ENCODE data around the gene CALML4.
"Not testable (repeated sequence)": the region's sequence is repeated elsewhere in the genome, so short reads cannot be mapped to it uniquely, and the experiment has no call there.

The CALML4 gene

GRCh38 chr15:68190048-68190447 lies 15.1 kb downstream of the CALML4 start:
- DNase-seq (ENCODE audit: low read depth), result no peak

GRCh38 chr15:68188647-68189046 lies 16.5 kb downstream of the CALML4 start:
- DNase-seq (ENCODE audit: low read depth), result no peak

GRCh38 chr15:68187559-68187958 lies 17.6 kb downstream of the CALML4 start:
- DNase-seq (ENCODE audit: low read depth), result no peak

GRCh38 chr15:68186671-68187397 lies 18.3 kb downstream of the CALML4 start:
- no peak for DNase-seq (ENCODE audit: low read depth)

GRCh38 chr15:68184616-68185480 lies 20.3 kb downstream of the CALML4 start:
- DNase-seq (ENCODE audit: low read depth), result no peak

GRCh38 chr15:68183616-68184315 lies 21.4 kb downstream of the CALML4 start:
- no peak for DNase-seq (ENCODE audit: low read depth)

- DNase-seq (ENCODE audit: low read depth), result no peak
Measured at GRCh38 chr15:68177742-68178141, 27.4 kb downstream of the CALML4 start.

GRCh38 chr15:68176601-68177000 lies 28.5 kb downstream of the CALML4 start:
- no peak for DNase-seq (ENCODE audit: low read depth)

- DNase-seq (ENCODE audit: low read depth), result no peak
Measured at GRCh38 chr15:68175526-68175925, 29.6 kb downstream of the CALML4 start.

- DNase-seq (ENCODE audit: low read depth), result no peak
Measured at GRCh38 chr15:68173119-68173518, 32.0 kb downstream of the CALML4 start.

- not testable (repeated sequence) for DNase-seq (ENCODE audit: low read depth)
Measured at GRCh38 chr15:68172037-68172436, 33.1 kb downstream of the CALML4 start.

GRCh38 chr15:68166847-68167246 lies 38.3 kb downstream of the CALML4 start:
- DNase-seq (ENCODE audit: low read depth), result no peak

GRCh38 chr15:68163191-68163590 lies 41.9 kb downstream of the CALML4 start:
- DNase-seq (ENCODE audit: low read depth), result no peak

GRCh38 chr15:68158046-68158628 lies 47.0 kb downstream of the CALML4 start:
- DNase-seq (ENCODE audit: low read depth), result no peak

GRCh38 chr15:68157074-68157473 lies 48.1 kb downstream of the CALML4 start:
- no peak for DNase-seq (ENCODE audit: low read depth)

- DNase-seq (ENCODE audit: low read depth), result no peak
Measured at GRCh38 chr15:68154923-68155559, 50.1 kb downstream of the CALML4 start.

- DNase-seq (ENCODE audit: low read depth), result no peak
Measured at GRCh38 chr15:68152342-68152741, 52.8 kb downstream of the CALML4 start.

GRCh38 chr15:68151277-68151676 lies 53.9 kb downstream of the CALML4 start:
- DNase-seq (ENCODE audit: low read depth), result no peak

GRCh38 chr15:68150187-68150586 lies 54.9 kb downstream of the CALML4 start:
- no peak for DNase-seq (ENCODE audit: low read depth)

GRCh38 chr15:68149059-68149458 lies 56.1 kb downstream of the CALML4 start:
- no peak for DNase-seq (ENCODE audit: low read depth)

GRCh38 chr15:68148039-68148438 lies 57.1 kb downstream of the CALML4 start:
- DNase-seq (ENCODE audit: low read depth), result no peak

- no peak for DNase-seq (ENCODE audit: low read depth)
Measured at GRCh38 chr15:68145706-68146105, 59.4 kb downstream of the CALML4 start.
